ENCODE data around the gene PRTFDC1.

The PRTFDC1 gene

DNA sequence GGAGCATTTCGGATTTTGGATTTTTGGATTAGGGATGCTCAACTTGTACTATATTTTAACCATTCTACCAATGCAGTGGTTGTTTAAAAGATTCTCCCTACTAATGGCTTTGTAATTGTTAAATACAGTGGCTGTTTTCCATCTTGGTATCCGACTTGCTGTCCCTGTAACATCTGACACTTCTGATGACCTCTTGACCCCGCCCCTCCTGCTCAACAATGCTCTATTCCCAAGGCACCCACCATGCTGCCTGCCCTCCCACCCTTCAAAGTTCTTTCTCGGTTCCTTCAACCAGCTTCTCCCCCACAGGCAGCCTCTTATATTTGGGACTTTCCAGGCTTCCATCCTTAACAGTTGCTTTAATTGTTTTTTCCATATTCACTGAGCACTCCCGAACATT lies 2.0 kb downstream of the PRTFDC1 start:
- Histone ChIP-seq H3K4me2 (ENCODE audit: low read length) (no peak overlapping the region), H3K4me1 (ENCODE audit: control insufficient read depth, low read length) (no peaks in the 10 kb centered on the region), H3F3A (ENCODE audit: control insufficient read depth, insufficient read depth) (no peaks in the 10 kb centered on the region), H3K4me3 (ENCODE audit: low read length) (no peak overlapping the region), H4K20me1 (ENCODE audit: control insufficient read depth, insufficient read depth, low read depth, low read length) (no peaks in the 10 kb centered on the region), H3K9me3 (ENCODE audit: control insufficient read depth, insufficient read depth, low read length) (no peaks in the 10 kb centered on the region), H3K27ac (ENCODE audit: low read depth, low read length) (no peak overlapping the region), H3K27me3 (ENCODE audit: control insufficient read depth, low read length) (no peaks in the 10 kb centered on the region), H3K9me2 (replicated peaks; ENCODE audit: control insufficient read depth, low read length) (no peaks in the 10 kb centered on the region), H3K36me3 (ENCODE audit: control insufficient read depth, low read length) (no peaks in the 10 kb centered on the region), H3K79me2 (ENCODE audit: control insufficient read depth, low read length) (no peaks in the 10 kb centered on the region)
- TF ChIP-seq, protein P1, sequence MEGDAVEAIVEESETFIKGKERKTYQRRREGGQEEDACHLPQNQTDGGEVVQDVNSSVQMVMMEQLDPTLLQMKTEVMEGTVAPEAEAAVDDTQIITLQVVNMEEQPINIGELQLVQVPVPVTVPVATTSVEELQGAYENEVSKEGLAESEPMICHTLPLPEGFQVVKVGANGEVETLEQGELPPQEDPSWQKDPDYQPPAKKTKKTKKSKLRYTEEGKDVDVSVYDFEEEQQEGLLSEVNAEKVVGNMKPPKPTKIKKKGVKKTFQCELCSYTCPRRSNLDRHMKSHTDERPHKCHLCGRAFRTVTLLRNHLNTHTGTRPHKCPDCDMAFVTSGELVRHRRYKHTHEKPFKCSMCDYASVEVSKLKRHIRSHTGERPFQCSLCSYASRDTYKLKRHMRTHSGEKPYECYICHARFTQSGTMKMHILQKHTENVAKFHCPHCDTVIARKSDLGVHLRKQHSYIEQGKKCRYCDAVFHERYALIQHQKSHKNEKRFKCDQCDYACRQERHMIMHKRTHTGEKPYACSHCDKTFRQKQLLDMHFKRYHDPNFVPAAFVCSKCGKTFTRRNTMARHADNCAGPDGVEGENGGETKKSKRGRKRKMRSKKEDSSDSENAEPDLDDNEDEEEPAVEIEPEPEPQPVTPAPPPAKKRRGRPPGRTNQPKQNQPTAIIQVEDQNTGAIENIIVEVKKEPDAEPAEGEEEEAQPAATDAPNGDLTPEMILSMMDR (IDR thresholded peaks at IDR 0.05; ENCODE audit: low read depth, low read length, poor library complexity, severe bottlenecking), result no peak
- TF ChIP-seq EZH2phosphoT487 (IDR thresholded peaks at IDR 0.05; ENCODE audit: borderline replicate concordance, low read length), result no peak

DNA sequence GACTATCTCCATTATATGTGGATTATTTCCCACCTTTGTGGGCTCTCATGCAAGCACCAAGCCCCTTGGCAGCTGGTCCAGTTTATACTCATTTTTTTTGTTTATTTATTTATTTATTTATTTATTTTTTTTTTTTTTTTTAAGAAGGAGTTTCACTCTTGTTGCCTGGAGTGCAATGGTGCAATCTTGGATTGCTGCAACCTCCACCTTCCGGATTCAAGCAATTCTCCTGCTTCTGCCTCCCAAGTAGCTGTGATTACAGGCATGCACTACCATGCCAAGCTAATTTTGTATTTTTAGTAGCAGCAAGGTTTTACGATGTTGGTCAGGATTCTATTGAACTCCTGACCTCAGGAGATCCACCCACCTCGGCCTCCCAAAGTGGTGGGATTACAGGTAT lies 2.8 kb downstream of the PRTFDC1 start:
- H3K27me3 ChIP-seq (ENCODE audit: control insufficient read depth, low read length), result no peaks in the 10 kb centered on the region
- H3K4me3 ChIP-seq (ENCODE audit: low read length), result no peak overlapping the region
- no peaks in the 10 kb centered on the region for H3F3A ChIP-seq (ENCODE audit: control insufficient read depth, insufficient read depth)
- no peak for TF ChIP-seq EZH2phosphoT487 (IDR thresholded peaks at IDR 0.05; ENCODE audit: borderline replicate concordance, low read length)
- TF ChIP-seq, protein P1 (IDR thresholded peaks at IDR 0.05; ENCODE audit: low read depth, low read length, poor library complexity, severe bottlenecking), result no peak
- no peaks in the 10 kb centered on the region for H3K9me3 ChIP-seq (ENCODE audit: control insufficient read depth, insufficient read depth, low read length)
- no peaks in the 10 kb centered on the region for H3K4me1 ChIP-seq (ENCODE audit: control insufficient read depth, low read length)
- H4K20me1 ChIP-seq (ENCODE audit: control insufficient read depth, insufficient read depth, low read depth, low read length), result no peaks in the 10 kb centered on the region
- H3K79me2 ChIP-seq (ENCODE audit: control insufficient read depth, low read length), result no peaks in the 10 kb centered on the region
- H3K27ac ChIP-seq (ENCODE audit: low read depth, low read length), result no peak overlapping the region
- H3K36me3 ChIP-seq (ENCODE audit: control insufficient read depth, low read length), result no peaks in the 10 kb centered on the region
- H3K9me2 ChIP-seq (replicated peaks; ENCODE audit: control insufficient read depth, low read length), result no peaks in the 10 kb centered on the region
- no peak overlapping the region for H3K4me2 ChIP-seq (ENCODE audit: low read length)

DNA sequence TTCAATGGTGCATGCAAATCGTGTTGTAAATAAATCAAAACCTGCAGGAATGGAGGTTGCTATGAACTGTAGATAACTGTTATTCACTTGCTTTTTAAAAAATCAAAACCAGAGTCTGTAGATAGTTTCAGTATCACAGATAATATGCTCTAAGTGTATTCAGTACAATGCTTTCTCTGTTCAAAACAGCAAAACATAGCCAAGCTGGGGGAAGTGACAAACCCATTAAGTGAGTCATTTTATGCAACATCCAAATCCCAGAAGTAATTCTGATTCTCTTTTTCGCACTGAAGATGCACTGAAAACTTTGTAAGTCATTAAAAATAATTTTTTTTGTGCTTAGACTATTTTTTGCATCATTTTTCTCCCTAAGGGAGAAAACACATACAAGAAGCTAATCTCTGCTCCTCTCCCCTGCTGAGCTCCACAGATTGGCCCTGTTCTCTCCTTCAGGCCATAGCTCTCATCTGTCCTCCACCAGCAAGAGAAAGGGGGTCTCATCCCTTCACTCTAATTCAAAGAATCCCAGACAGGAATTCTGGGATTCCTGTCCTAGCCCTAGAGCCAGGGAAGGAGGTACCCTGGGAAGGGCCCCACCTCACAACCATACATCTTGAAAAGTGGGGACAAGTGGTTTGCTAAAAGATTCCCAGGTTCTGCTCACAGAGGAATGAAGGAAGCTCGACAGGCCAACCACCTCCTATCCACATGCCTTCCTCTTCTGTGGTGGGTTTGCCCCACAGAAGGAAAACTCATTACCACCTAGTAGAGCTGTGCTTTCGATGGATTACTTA lies 4.9 kb downstream of the PRTFDC1 start:
- no peaks in the 10 kb centered on the region for H3K9me2 ChIP-seq (replicated peaks; ENCODE audit: control insufficient read depth, low read length)
- no peaks in the 10 kb centered on the region for H3F3A ChIP-seq (ENCODE audit: control insufficient read depth, insufficient read depth)
- no peak overlapping the region for H3K4me2 ChIP-seq (ENCODE audit: low read length)
- H3K79me2 ChIP-seq (ENCODE audit: control insufficient read depth, low read length), result no peaks in the 10 kb centered on the region
- H3K4me1 ChIP-seq (ENCODE audit: control insufficient read depth, low read length), result no peaks in the 10 kb centered on the region
- no peak overlapping the region for H3K27ac ChIP-seq (ENCODE audit: low read depth, low read length)
- H3K4me3 ChIP-seq (ENCODE audit: low read length), result no peak overlapping the region
- H3K9me3 ChIP-seq (ENCODE audit: control insufficient read depth, insufficient read depth, low read length), result no peaks in the 10 kb centered on the region
- H3K27me3 ChIP-seq (ENCODE audit: control insufficient read depth, low read length), result no peaks in the 10 kb centered on the region
- no peaks in the 10 kb centered on the region for H4K20me1 ChIP-seq (ENCODE audit: control insufficient read depth, insufficient read depth, low read depth, low read length)
- H3K36me3 ChIP-seq (ENCODE audit: control insufficient read depth, low read length), result no peaks in the 10 kb centered on the region
- TF ChIP-seq, protein P1 (IDR thresholded peaks at IDR 0.05; ENCODE audit: low read depth, low read length, poor library complexity, severe bottlenecking), result no peak
- TF ChIP-seq EZH2phosphoT487 (IDR thresholded peaks at IDR 0.05; ENCODE audit: borderline replicate concordance, low read length), result no peak

Measured in DOHH2 (cell line).